ENCODE measurements around the gene ZNF507. TPM values are rescaled to one million over a fixed set of nuclear protein-coding genes. Genes with fewer than 3 reads are reported as not detected.

ZNF507 gene
- total RNA-seq, 1 donor from 2014 or later = 32.5 TPM

DNA sequence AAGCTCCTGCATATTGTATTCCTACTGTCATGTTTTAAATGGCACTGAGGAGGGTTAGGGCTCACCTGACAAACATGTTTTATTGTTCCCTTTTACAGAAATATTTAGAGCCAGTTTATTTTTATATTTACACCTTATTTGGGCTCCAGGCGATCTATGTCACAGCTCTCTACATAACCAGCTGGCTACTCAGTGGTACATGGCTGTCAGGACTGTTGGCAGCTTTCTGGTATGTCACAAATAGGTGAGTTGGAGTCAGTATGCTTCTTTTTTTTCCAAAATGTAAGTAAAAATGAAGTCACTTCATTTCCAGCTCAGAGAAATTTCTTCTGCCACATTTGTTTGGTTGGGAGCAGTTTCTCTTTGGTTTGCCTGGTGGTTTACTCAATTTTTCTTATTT is 91.7 kb downstream of the ZNF507 start:
- TF ChIP-seq, protein P1, sequence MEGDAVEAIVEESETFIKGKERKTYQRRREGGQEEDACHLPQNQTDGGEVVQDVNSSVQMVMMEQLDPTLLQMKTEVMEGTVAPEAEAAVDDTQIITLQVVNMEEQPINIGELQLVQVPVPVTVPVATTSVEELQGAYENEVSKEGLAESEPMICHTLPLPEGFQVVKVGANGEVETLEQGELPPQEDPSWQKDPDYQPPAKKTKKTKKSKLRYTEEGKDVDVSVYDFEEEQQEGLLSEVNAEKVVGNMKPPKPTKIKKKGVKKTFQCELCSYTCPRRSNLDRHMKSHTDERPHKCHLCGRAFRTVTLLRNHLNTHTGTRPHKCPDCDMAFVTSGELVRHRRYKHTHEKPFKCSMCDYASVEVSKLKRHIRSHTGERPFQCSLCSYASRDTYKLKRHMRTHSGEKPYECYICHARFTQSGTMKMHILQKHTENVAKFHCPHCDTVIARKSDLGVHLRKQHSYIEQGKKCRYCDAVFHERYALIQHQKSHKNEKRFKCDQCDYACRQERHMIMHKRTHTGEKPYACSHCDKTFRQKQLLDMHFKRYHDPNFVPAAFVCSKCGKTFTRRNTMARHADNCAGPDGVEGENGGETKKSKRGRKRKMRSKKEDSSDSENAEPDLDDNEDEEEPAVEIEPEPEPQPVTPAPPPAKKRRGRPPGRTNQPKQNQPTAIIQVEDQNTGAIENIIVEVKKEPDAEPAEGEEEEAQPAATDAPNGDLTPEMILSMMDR (conservative IDR thresholded peaks at IDR 0.05) = no peak
- no peak overlapping the region for H3K4me3 Mint-ChIP-seq
- DNase-seq (ENCODE audit: extremely low spot score, unreplicated experiment) = no peak
- H3K27me3 Mint-ChIP-seq = no peaks in the 10 kb centered on the region
- H3K4me1 Mint-ChIP-seq (ENCODE audit: unreplicated experiment) = no peaks in the 10 kb centered on the region
- H3K36me3 Mint-ChIP-seq = peaks cover 13% of the 10 kb centered on the region
- no peak overlapping the region for H3K27ac Mint-ChIP-seq
- H3K9me3 Mint-ChIP-seq = no peaks in the 10 kb centered on the region

Other genes with a start within 250 kb of the ZNF507 start
- gene DPY19L3, start 60.2 kb downstream of the ZNF507 start, total RNA-seq (ENCODE audit: low replicate concordance) = 25.5 and 75.2 TPM in 2 replicates
- 76.3 and 123 TPM in 2 replicates for gene PDCD5, start 235.6 kb downstream of the ZNF507 start, total RNA-seq (ENCODE audit: low replicate concordance)

Data from type B pancreatic cell (in vitro differentiated cells).